Hepatocyte (in vitro differentiated cells): ENCODE results near the gene SLC25A21. TPM values are rescaled to one million over a fixed set of nuclear protein-coding genes. Genes with fewer than 3 reads are reported as not detected.

Source experiments
- DNase-seq: peaks from one replicate; pipeline ENCODE4 v3.0.0-alpha.2; 2016; ENCODE audit warnings: low spot score
- H2AFZ ChIP-seq: fragments of 200-600 bp; sonication (generic); 2 replicates; pipeline ENCODE4 v1.6.0; 2016; ENCODE audit warnings: antibody characterized with exemption, mild to moderate bottlenecking
- H3K27ac ChIP-seq: fragments of 200-600 bp; sonication (generic); 2 replicates; pipeline ENCODE4 v1.5.1; 2016; ENCODE audit warnings: mild to moderate bottlenecking
- H3K27me3 ChIP-seq: fragments of 200-600 bp; sonication (generic); 2 replicates; pipeline ENCODE4 v1.6.1; 2016
- H3K36me3 ChIP-seq: fragments of 200-600 bp; sonication (generic); replicated peaks from 2 replicates; pipeline ENCODE4 v1.5.1; 2016; ENCODE audit warnings: low read depth; ENCODE audit not compliant: insufficient read depth
- H3K4me1 ChIP-seq: fragments of 200-600 bp; sonication (generic); 2 replicates; pipeline ENCODE4 v1.5.1; 2016; ENCODE audit warnings: mild to moderate bottlenecking, moderate library complexity; ENCODE audit not compliant: insufficient read depth
- H3K4me2 ChIP-seq: fragments of 200-600 bp; sonication (generic); 2 replicates; pipeline ENCODE4 v1.6.0; 2016
- H3K4me3 ChIP-seq: fragments of 200-600 bp; sonication (generic); 2 replicates; pipeline ENCODE4 v1.5.1; 2016; ENCODE audit warnings: mild to moderate bottlenecking
- H3K79me2 ChIP-seq: fragments of 200-600 bp; sonication (generic); 2 replicates; pipeline ENCODE4 v1.6.0; 2017; ENCODE audit warnings: mild to moderate bottlenecking
- H3K9me2 ChIP-seq: fragments of 200-600 bp; sonication (generic); replicated peaks from 2 replicates; pipeline ENCODE4 v1.6.0; 2017; ENCODE audit warnings: mild to moderate bottlenecking; ENCODE audit not compliant: insufficient read depth
- H3K9me3 ChIP-seq: fragments of 200-600 bp; sonication (generic); 2 replicates; pipeline ENCODE4 v1.5.1; 2016; ENCODE audit warnings: low read depth, mild to moderate bottlenecking
- H4K20me1 ChIP-seq: fragments of 200-600 bp; sonication (generic); 2 replicates; pipeline ENCODE4 v1.6.0; 2016; ENCODE audit warnings: mild to moderate bottlenecking; ENCODE audit not compliant: insufficient read depth, poor library complexity, severe bottlenecking
- EZH2 ChIP-seq: fragments of 200-600 bp; sonication (generic); IDR thresholded peaks from 2 replicates; pipeline ENCODE4 v1.6.1; 2016; ENCODE audit warnings: antibody characterized with exemption, mild to moderate bottlenecking, borderline replicate concordance
- EZH2phosphoT487 ChIP-seq: fragments of 200-600 bp; sonication (generic); IDR thresholded peaks from one replicate; pipeline ENCODE4 v1.6.1; 2018; ENCODE audit warnings: antibody characterized with exemption, mild to moderate bottlenecking, low read depth, moderate library complexity; ENCODE audit not compliant: unreplicated experiment, severe bottlenecking
- WGBS: methylation state at CpG from one replicate; pipeline ENCODE4 v1.1.6; 2016; ENCODE audit warnings: low lambda C conversion rate; ENCODE audit errors: missing lambda C conversion rate; 5-methylcytosine and 5-hydroxymethylcytosine counted together
- polyA plus RNA-seq: library from polyadenylated mRNA; unstranded; fragments of >200 nt; fragmentation: Nextera tagmentation; extraction: Ambion mirVana; gene quantifications from 2 replicates; pipeline ENCODE4 v1.2.1, GENCODE V29; 2016
- total RNA-seq: library from RNA; depleted of rRNA; stranded (reverse); fragments of >200 nt; gene quantifications from 2 replicates; pipeline ENCODE4 v1.2.3, GENCODE V29; 2014
- TF ChIP-seq, protein P1 (sequence below): fragments of 200-600 bp; sonication (generic); IDR thresholded peaks from 2 replicates; pipeline ENCODE4 v1.5.1; 2016; ENCODE audit warnings: antibody characterized with exemption, mild to moderate bottlenecking; ENCODE audit not compliant: poor library complexity

Gene SLC25A21
- total and polyA plus RNA-seq, 2 experiments from 2014 or later, result 1.4 to 1.6 TPM

DNA sequence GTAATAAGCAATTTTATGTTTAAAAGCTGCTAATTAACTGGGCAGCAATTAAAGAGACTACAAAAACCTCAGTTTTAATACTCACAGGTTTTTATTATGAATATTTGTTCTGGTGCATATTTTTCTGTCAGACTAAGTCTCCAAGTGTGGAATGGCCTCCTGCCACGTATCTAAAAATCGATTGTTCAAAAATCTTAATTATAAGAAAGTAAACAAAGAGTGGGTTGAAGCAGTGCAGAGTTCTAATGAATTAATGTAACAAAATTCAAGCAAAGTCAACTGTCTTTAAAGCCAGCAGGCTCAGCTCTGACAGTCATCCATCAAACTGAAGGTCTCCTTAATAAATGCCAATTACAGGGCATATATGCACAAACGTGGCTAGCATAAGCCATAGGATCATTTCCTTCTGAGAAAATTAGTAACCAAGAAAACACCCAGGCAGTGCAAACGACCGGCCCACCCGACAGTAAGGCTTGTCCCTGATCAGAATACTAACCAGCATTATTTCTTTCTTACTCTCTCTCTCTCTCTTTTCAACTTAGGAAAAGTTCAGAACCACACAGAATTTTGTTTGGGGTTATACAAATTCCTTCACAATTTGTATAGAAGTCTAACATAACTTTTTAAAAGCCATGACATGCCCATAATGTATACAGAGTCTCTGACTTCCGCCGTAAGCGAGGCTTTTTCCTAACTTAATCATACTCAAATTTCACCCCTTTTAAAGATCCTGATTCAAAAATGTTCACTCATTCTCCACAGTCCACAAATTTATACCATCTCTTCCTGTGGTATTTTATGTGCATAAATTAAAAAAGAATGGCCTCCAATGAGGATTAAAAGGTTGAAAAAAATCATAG, 83.8 kb downstream of the SLC25A21 start:
- Histone ChIP-seq H3K36me3 (no peaks in the 10 kb centered on the region), H3K4me1 (no peaks in the 10 kb centered on the region), H2AFZ (no peak overlapping the region), H3K9me2 (no peaks in the 10 kb centered on the region), H3K4me2 (no peak overlapping the region), H3K9me3 (no peaks in the 10 kb centered on the region), H3K27ac (no peak overlapping the region), H3K27me3 (no peaks in the 10 kb centered on the region), H4K20me1 (no peaks in the 10 kb centered on the region), H3K4me3 (no peak overlapping the region), H3K79me2 (no peaks in the 10 kb centered on the region)
- DNase-seq, result no peak
- 61% methylated on average over 9 of the region's 9 CpGs for WGBS
- TF ChIP-seq, protein P1, sequence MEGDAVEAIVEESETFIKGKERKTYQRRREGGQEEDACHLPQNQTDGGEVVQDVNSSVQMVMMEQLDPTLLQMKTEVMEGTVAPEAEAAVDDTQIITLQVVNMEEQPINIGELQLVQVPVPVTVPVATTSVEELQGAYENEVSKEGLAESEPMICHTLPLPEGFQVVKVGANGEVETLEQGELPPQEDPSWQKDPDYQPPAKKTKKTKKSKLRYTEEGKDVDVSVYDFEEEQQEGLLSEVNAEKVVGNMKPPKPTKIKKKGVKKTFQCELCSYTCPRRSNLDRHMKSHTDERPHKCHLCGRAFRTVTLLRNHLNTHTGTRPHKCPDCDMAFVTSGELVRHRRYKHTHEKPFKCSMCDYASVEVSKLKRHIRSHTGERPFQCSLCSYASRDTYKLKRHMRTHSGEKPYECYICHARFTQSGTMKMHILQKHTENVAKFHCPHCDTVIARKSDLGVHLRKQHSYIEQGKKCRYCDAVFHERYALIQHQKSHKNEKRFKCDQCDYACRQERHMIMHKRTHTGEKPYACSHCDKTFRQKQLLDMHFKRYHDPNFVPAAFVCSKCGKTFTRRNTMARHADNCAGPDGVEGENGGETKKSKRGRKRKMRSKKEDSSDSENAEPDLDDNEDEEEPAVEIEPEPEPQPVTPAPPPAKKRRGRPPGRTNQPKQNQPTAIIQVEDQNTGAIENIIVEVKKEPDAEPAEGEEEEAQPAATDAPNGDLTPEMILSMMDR, result no peak
- no peak for TF ChIP-seq EZH2
- no peak for TF ChIP-seq EZH2phosphoT487

DNA sequence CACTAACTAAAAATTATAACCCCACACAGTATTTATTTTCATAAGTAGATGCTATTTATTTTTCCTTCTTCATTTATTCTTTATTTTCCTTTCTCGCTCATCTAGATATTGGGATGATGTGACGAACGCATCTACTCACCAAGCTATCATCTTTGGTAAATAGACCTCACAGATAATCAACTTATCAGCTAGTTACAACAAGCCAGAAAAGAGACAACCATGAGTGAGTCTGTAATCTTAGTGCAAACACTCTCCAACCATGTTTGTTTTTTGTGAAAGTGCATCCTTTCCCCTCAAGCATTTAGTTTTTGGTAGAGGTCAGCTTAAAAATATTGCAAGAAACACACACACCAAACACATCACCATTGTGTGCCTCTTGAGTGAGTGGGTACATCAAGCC, 84.9 kb downstream of the SLC25A21 start:
- no peak overlapping the region for H3K4me2 ChIP-seq
- no peak for DNase-seq
- H3K36me3 ChIP-seq, result no peaks in the 10 kb centered on the region
- H3K79me2 ChIP-seq, result no peaks in the 10 kb centered on the region
- no peaks in the 10 kb centered on the region for H3K9me2 ChIP-seq
- no peak overlapping the region for H3K4me3 ChIP-seq
- TF ChIP-seq, protein P1, result no peak
- TF ChIP-seq EZH2 (no peak), EZH2phosphoT487 (no peak)
- no peaks in the 10 kb centered on the region for H4K20me1 ChIP-seq
- H3K27ac ChIP-seq, result no peak overlapping the region
- no peak overlapping the region for H2AFZ ChIP-seq
- WGBS, result 67% methylated on average over 3 of the region's 3 CpGs
- no peaks in the 10 kb centered on the region for H3K4me1 ChIP-seq
- H3K27me3 ChIP-seq, result no peaks in the 10 kb centered on the region
- H3K9me3 ChIP-seq, result no peaks in the 10 kb centered on the region

DNA sequence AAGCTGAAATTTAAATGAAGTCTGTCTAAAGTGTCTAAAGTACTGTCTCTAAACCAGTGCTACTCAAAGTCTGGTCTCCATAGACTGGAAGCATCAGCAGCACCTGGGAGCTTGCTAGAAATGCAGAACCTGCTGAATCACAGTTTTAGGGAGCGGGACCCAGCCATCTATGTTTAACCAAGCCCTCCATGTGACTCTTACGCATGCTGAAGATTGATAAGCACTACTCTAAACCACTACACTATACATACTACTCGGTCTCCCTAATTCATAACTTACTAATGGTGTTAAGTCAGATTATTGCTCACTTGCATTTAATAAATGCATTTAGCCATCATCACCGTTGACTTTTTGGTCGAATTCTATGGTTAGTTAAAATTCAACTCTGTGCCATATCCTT, 88.8 kb downstream of the SLC25A21 start:
- no peak for DNase-seq
- Histone ChIP-seq H3K4me2 (no peak overlapping the region), H3K4me3 (no peak overlapping the region), H3K9me3 (no peaks in the 10 kb centered on the region), H2AFZ (no peak overlapping the region), H3K4me1 (no peaks in the 10 kb centered on the region), H3K9me2 (no peaks in the 10 kb centered on the region), H4K20me1 (no peaks in the 10 kb centered on the region), H3K27me3 (no peaks in the 10 kb centered on the region), H3K27ac (no peak overlapping the region), H3K79me2 (no peaks in the 10 kb centered on the region), H3K36me3 (no peaks in the 10 kb centered on the region)
- WGBS, result 57% methylated on average over 5 of the region's 5 CpGs
- TF ChIP-seq, protein P1, result no peak
- TF ChIP-seq EZH2phosphoT487 (no peak), EZH2 (no peak)
